Sigmoid colon (tissue), 7 donors: ENCODE measurements around the gene DUSP22. TPM values are rescaled to one million over a fixed set of nuclear protein-coding genes. Genes with fewer than 3 reads are reported as not detected.

ENCODE experiments used
- DNase-seq: peaks from one replicate; pipeline ENCODE4 v3.0.0-alpha.2; 2019
- H3K27ac ChIP-seq, 4 donors: fragments of 200-600 bp; sonication (generic); one replicate each; pipeline ENCODE4 v1.5.1; 2016 to 2019; ENCODE audit warnings: mild to moderate bottlenecking in 1 of 4
- H3K27me3 ChIP-seq, 3 donors: fragments of 200-600 bp; sonication (generic); one replicate each; pipeline ENCODE4 v1.5.1; 2019; ENCODE audit warnings: mild to moderate bottlenecking in 1 of 3
- H3K36me3 ChIP-seq, 4 donors: fragments of 200-600 bp; sonication (generic); one replicate each; pipeline ENCODE4 v1.5.1; 2016 to 2019
- H3K4me1 ChIP-seq, 4 donors: fragments of 200-600 bp; sonication (generic); one replicate each; pipeline ENCODE4 v1.5.1; 2017 to 2019
- H3K4me3 ChIP-seq, 4 donors: fragments of 200-600 bp; sonication (generic); one replicate each; pipeline ENCODE4 v1.5.1; 2017 to 2019; ENCODE audit warnings: mild to moderate bottlenecking in 2 of 4, moderate library complexity in 1 of 4
- H3K9me3 ChIP-seq, 4 donors: fragments of 200-600 bp in 3 of 4; sonication (generic) in 3 of 4; one replicate each; pipeline versions ENCODE4 v1.5.1 to v1.6.1; 2013 to 2019
- CTCF ChIP-seq, 4 experiments: fragments of 450-650 bp in 3 of 4; fragments of 200-600 bp in 1 of 4; IDR thresholded peaks; one replicate each; pipeline ENCODE4 v1.5.1; 2016 to 2019; ENCODE audit warnings: antibody characterized with exemption in 4 of 4, mild to moderate bottlenecking in 3 of 4, moderate library complexity in 2 of 4
- EP300 ChIP-seq, 4 donors: sonication (generic); formaldehyde crosslinking; IDR thresholded peaks; one replicate each; pipeline ENCODE4 v1.6.1; 2017; ENCODE audit warnings: antibody characterized with exemption in 4 of 4
- POLR2A ChIP-seq, 2 donors: fragments of 450-650 bp; IDR thresholded peaks; one replicate each; pipeline ENCODE4 v1.6.1; 2016; ENCODE audit warnings: antibody characterized with exemption in 2 of 2, mild to moderate bottlenecking in 2 of 2, moderate library complexity in 2 of 2
- POLR2AphosphoS5 ChIP-seq, 4 donors: sonication (generic); formaldehyde crosslinking; IDR thresholded peaks; one replicate each; pipeline ENCODE4 v1.6.1; 2017; ENCODE audit warnings: antibody characterized with exemption in 4 of 4
- WGBS, 2 donors: extraction: QIAGEN DNeasy Blood & Tissue Kit; methylation state at CpG; one replicate each; pipeline ENCODE4 v1.1.7; 2013; 5-methylcytosine and 5-hydroxymethylcytosine counted together
- intact Hi-C: fragments of 100-400 bp; cut with DNase I; formaldehyde crosslinking; loops from one replicate; pipeline ENCODE4 v1.15.1; 2023
- polyA plus RNA-seq, 3 donors: library from polyadenylated mRNA; stranded (reverse); fragments of 200-250 nt; gene quantifications; one replicate each; pipeline ENCODE4 v1.2.3, GENCODE V29; 2013
- total RNA-seq, 4 donors: library from RNA; depleted of rRNA; stranded (reverse); fragments of >200 nt; gene quantifications; one replicate each; pipeline ENCODE4 v1.1.0, GENCODE V29; 2016
- donor health status: healthy with polysubstance abuse.
- donor health status: Bipolar disorder and iron deficiency.
- donor health status: healthy.

DUSP22 gene
- total and polyA plus RNA-seq, 7 donors = 15.7 to 113 (median 55.6) TPM

- no peak overlapping the region for H3K27ac ChIP-seq
- DNase-seq = no peak
- WGBS, 2 donors = 40 to 47% methylated on average over 5 of the region's 5 CpGs
- H3K4me1 ChIP-seq = no peaks in the 10 kb centered on the region
- no peak overlapping the region for H3K4me3 ChIP-seq
- no peaks in the 10 kb centered on the region for H3K36me3 ChIP-seq
- TF ChIP-seq EP300 (IDR thresholded peaks at IDR 0.05) = no peak
- no peak for TF ChIP-seq POLR2A (IDR thresholded peaks at IDR 0.05)
- no peak for TF ChIP-seq CTCF (IDR thresholded peaks at IDR 0.05)
- no peak for TF ChIP-seq POLR2AphosphoS5 (IDR thresholded peaks at IDR 0.05)
- no peaks in the 10 kb centered on the region for H3K27me3 ChIP-seq
- intact Hi-C loops = no loop called here
- no peaks in the 10 kb centered on the region for H3K9me3 ChIP-seq
These were observed 32.3 kb upstream of the DUSP22 start for GRCh38 chr6:259901-260508.

- no peak for TF ChIP-seq POLR2AphosphoS5 (IDR thresholded peaks at IDR 0.05)
- no peak for TF ChIP-seq CTCF (IDR thresholded peaks at IDR 0.05)
- TF ChIP-seq EP300 (IDR thresholded peaks at IDR 0.05) = no peak
- no peak for TF ChIP-seq POLR2A (IDR thresholded peaks at IDR 0.05)
- 81 to 91% methylated on average over 2 of the region's 2 CpGs for WGBS, 2 donors
- intact Hi-C loops = no loop called here
- Histone ChIP-seq H3K9me3 (no peaks in the 10 kb centered on the region), H3K4me3 (no peak overlapping the region), H3K27ac (no peak overlapping the region), H3K36me3 (no peaks in the 10 kb centered on the region), H3K4me1 (no peaks in the 10 kb centered on the region), H3K27me3 (no peaks in the 10 kb centered on the region)
- DNase-seq = no peak
These were observed 27.7 kb upstream of the DUSP22 start for GRCh38 chr6:264626-265025.

- DNase-seq = no peak
- TF ChIP-seq EP300 (IDR thresholded peaks at IDR 0.05) = no peak
- Histone ChIP-seq H3K27ac (no peak overlapping the region), H3K27me3 (no peaks in the 10 kb centered on the region), H3K36me3 (no peaks in the 10 kb centered on the region), H3K4me3 (no peak overlapping the region), H3K9me3 (no peaks in the 10 kb centered on the region), H3K4me1 (no peaks in the 10 kb centered on the region)
- intact Hi-C loops = no loop called here
- WGBS, 2 donors = 84 to 91% methylated on average over 5 of the region's 5 CpGs
These were observed 23.8 kb upstream of the DUSP22 start for GRCh38 chr6:268394-268935.

GRCh38 chr6:273551-274058 lies 18.7 kb upstream of the DUSP22 start:
- H3K27ac ChIP-seq = no peak overlapping the region
- TF ChIP-seq POLR2AphosphoS5 (IDR thresholded peaks at IDR 0.05) = no peak
- TF ChIP-seq POLR2A (IDR thresholded peaks at IDR 0.05) = no peak
- no peak for TF ChIP-seq CTCF (IDR thresholded peaks at IDR 0.05)
- no peak for TF ChIP-seq EP300 (IDR thresholded peaks at IDR 0.05)
- H3K4me1 ChIP-seq = no peaks in the 10 kb centered on the region
- no peaks in the 10 kb centered on the region for H3K36me3 ChIP-seq
- H3K9me3 ChIP-seq = no peaks in the 10 kb centered on the region
- H3K27me3 ChIP-seq = no peaks in the 10 kb centered on the region
- intact Hi-C loops = no loop called here
- WGBS, 2 donors = 32 to 48% methylated on average over 2 of the region's 2 CpGs
- DNase-seq = no peak
- no peak overlapping the region for H3K4me3 ChIP-seq

GRCh38 chr6:277746-278145 lies 14.5 kb upstream of the DUSP22 start:
- TF ChIP-seq EP300 (IDR thresholded peaks at IDR 0.05) = no peak
- no peaks in the 10 kb centered on the region for H3K9me3 ChIP-seq
- 94% methylated on average over 2 of the region's 2 CpGs for WGBS, 2 donors
- no peaks in the 10 kb centered on the region for H3K4me1 ChIP-seq
- intact Hi-C loops = no loop called here
- no peak overlapping the region for H3K27ac ChIP-seq
- H3K27me3 ChIP-seq = no peaks in the 10 kb centered on the region
- no peaks in the 10 kb centered on the region for H3K36me3 ChIP-seq
- DNase-seq = no peak
- H3K4me3 ChIP-seq = no peak overlapping the region

- H3K27me3 ChIP-seq = no peaks in the 10 kb centered on the region
- TF ChIP-seq CTCF (IDR thresholded peaks at IDR 0.05) (no peak), EP300 (IDR thresholded peaks at IDR 0.05) (no peak), POLR2A (IDR thresholded peaks at IDR 0.05) (no peak), POLR2AphosphoS5 (IDR thresholded peaks at IDR 0.05) (no peak)
- intact Hi-C loops = no loop called here
- no peak overlapping the region for H3K4me3 ChIP-seq
- H3K9me3 ChIP-seq = no peaks in the 10 kb centered on the region
- no peaks in the 10 kb centered on the region for H3K4me1 ChIP-seq
- no peak for DNase-seq
- no peaks in the 10 kb centered on the region for H3K36me3 ChIP-seq
- no peak overlapping the region for H3K27ac ChIP-seq
- WGBS, 2 donors = 88 to 90% methylated on average over 5 of the region's 5 CpGs
These were observed 13.8 kb upstream of the DUSP22 start for GRCh38 chr6:278494-278893.
